ENCODE data around the gene ACAP1.

- TF ChIP-seq CTCF (IDR thresholded peaks at IDR 0.05): no peak
- TF ChIP-seq POLR2A (IDR thresholded peaks at IDR 0.05): no peak
Observed at GRCh38 chr17:7367083-7367482, 30.8 kb downstream of the ACAP1 start.

Measured in breast epithelium (tissue), 3 donors.